Skeletal muscle tissue (tissue), 4 donors: ENCODE results near the gene RARA. TPM values are rescaled to one million over a fixed set of nuclear protein-coding genes. Genes with fewer than 3 reads are reported as not detected.
A peak's percentile ranks its signal among the peaks of the same experiment; 100 is the strongest.

ENCODE experiments used
- H3K27ac ChIP-seq: one replicate; pipeline ENCODE4 v1.7.0; 2013; ENCODE audit warnings: mild to moderate bottlenecking, low read depth, low read length, inconsistent platforms
- H3K27me3 ChIP-seq, 3 donors: one replicate each; pipeline ENCODE4 v1.7.0; 2013; ENCODE audit warnings: low read length in 3 of 3; ENCODE audit not compliant: control insufficient read depth in 3 of 3, insufficient read depth in 3 of 3
- H3K36me3 ChIP-seq, 3 donors: one replicate each; pipeline ENCODE4 v1.7.0; 2013; ENCODE audit warnings: low read length in 3 of 3; ENCODE audit not compliant: control insufficient read depth in 3 of 3, insufficient read depth in 3 of 3
- H3K4me1 ChIP-seq, 3 donors: one replicate each; pipeline ENCODE4 v1.7.0; 2013; ENCODE audit warnings: low read length in 3 of 3, mild to moderate bottlenecking in 3 of 3; ENCODE audit not compliant: control insufficient read depth in 3 of 3, insufficient read depth in 3 of 3
- H3K4me3 ChIP-seq, 3 donors: one replicate each; pipeline ENCODE4 v1.7.0; 2013; ENCODE audit warnings: low read length in 3 of 3
- H3K9ac ChIP-seq, 3 donors: one replicate each; pipeline ENCODE4 v1.7.0; 2013; ENCODE audit warnings: low read length in 3 of 3, mild to moderate bottlenecking in 3 of 3, moderate library complexity in 2 of 3, low read depth in 1 of 3
- H3K9me3 ChIP-seq, 3 donors: one replicate each; pipeline ENCODE4 v1.7.0; 2013; ENCODE audit warnings: low read length in 3 of 3; ENCODE audit not compliant: control insufficient read depth in 3 of 3
- total RNA-seq: library from RNA; depleted of rRNA; stranded (reverse); fragments of >200 nt; gene quantifications from one replicate; pipeline ENCODE4 v1.2.3, GENCODE V29; 2014
- donor health status: Osteomylitis.

Gene RARA
- total RNA-seq: 17.2 TPM

DNA sequence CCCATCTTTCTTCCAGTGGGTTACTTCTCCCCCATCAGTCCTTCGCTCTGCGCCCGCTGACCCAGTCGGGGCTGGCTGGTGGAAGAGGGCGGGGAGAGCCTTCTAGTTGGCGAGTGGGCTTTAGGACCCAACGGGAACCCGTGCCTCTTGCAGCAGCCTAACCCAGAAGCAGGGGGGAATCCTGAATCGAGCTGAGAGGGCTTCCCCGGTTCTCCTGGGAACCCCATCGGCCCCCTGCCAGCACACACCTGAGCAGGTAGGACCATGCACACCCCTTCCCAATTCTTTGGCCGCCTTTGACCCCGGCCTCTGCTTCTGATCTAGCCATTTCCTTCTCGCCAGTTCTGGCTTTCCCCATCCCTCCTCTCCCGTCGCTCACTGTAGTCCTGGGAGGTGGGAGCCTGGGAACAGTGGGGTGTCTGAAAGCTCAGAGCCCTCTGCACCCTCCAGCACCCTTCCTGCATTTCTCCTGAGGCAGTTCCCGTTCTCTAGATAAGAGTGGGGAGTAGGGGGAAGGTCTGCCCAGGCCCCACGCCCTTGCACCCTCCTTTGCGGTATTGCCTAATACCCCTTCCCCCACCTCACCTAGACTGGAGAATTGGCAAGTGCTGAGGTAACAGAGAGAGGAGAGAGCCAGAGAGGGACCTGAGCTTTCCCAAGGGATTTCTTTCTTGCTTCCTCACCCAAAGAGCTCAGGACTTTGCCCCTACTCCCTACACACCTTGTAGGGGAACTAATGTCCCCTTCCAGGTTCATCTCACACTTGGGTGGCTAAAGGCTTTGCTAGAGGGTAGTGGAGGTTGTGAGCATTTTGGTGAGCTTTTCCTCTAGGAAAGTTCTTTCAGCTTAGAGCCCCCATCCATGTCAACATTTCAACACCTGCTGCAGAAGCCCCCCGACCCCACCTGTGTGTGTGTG, at the start of gene RARA:
Gene RARA, plus strand, starts transcription at position 150 of the 918 bp plus-strand sequence. CDS start 22,039 bp downstream, outside the sequence.
- H3K9ac ChIP-seq: peak within 1 kb of the TSS; percentile 76 to 90 (median 77)

DNA sequence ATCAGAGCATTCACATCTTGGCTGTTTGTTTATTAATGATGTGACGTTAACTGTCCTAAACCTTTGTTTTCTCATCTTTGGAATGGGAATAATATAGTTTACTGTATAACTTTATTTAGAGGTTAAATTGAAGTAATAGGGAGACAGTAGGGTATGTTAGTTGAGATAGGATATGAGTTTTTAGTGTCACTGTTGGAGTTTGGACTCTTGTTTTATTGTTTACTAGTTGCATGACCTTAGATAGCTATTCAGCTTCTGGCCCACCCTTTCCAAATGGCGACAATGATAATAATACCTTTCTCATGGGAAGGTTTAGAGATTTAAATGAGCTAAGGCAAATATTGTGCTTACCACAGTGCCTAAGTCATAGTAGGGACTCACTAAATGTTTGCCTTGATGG, 49.5 kb upstream of the RARA start:
- Histone ChIP-seq H3K4me1 (no peaks in the 10 kb centered on the region), H3K9ac (no peak overlapping the region), H3K36me3 (peaks cover 19 to 42% (median 35%) of the 10 kb centered on the region in 3 donors), H3K9me3 (no peaks in the 10 kb centered on the region), H3K4me3 (no peak overlapping the region), H3K27ac (no peak overlapping the region), H3K27me3 (no peaks in the 10 kb centered on the region)

More for the DNA sequence above, at the start of gene RARA:
- no peaks in the 10 kb centered on the region for H3K36me3 ChIP-seq
- H3K4me1 ChIP-seq: peaks cover 77 to 88% (median 83%) of the 10 kb centered on the region in 3 donors
- no peaks in the 10 kb centered on the region for H3K9me3 ChIP-seq
- no peaks in the 10 kb centered on the region for H3K27me3 ChIP-seq
- peak within 1 kb of the TSS; percentile 99 for H3K27ac ChIP-seq
- H3K4me3 ChIP-seq: peak within 1 kb of the TSS; percentile 66 to 75 (median 71)

GRCh38 chr17:40260528-40260927, 48.5 kb upstream of the RARA start:
- Histone ChIP-seq H3K27ac (no peak overlapping the region), H3K4me3 (no peak overlapping the region), H3K9me3 (no peaks in the 10 kb centered on the region), H3K4me1 (no peaks in the 10 kb centered on the region), H3K9ac (no peak overlapping the region), H3K36me3 (peaks cover 27 to 51% (median 45%) of the 10 kb centered on the region in 3 donors), H3K27me3 (no peaks in the 10 kb centered on the region)

GRCh38 chr17:40264458-40265185, 44.4 kb upstream of the RARA start:
- H3K9me3 ChIP-seq: no peaks in the 10 kb centered on the region
- no peak overlapping the region for H3K9ac ChIP-seq

DNA sequence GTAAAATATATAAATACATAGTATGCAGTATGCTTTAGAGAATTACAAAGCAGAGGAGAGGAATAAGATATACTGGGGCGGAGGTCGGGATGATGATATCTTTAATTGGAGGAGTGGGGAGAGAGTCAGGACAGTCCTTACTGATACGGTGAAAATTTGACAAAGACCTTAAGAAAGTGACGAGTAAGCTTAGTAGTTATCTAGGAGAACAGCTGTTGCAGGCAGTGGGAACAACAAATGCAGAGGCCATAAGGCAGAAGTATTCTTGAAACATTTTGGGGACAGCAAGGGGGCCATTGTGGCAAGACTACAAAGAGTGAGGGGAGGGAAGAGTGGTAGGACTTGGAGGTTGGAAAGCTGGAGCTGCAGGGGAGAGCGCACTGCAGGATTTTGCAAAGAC, 43.6 kb upstream of the RARA start:
- H3K9me3 ChIP-seq: no peaks in the 10 kb centered on the region
- no peak overlapping the region for H3K4me3 ChIP-seq
- no peaks in the 10 kb centered on the region for H3K4me1 ChIP-seq
- H3K9ac ChIP-seq: no peak overlapping the region
- peaks cover 28 to 50% (median 42%) of the 10 kb centered on the region in 3 donors for H3K36me3 ChIP-seq
- H3K27me3 ChIP-seq: no peaks in the 10 kb centered on the region
- H3K27ac ChIP-seq: no peak overlapping the region

More at GRCh38 chr17:40264458-40265185, 44.4 kb upstream of the RARA start:
- Histone ChIP-seq H3K4me1 (no peaks in the 10 kb centered on the region), H3K4me3 (no peak overlapping the region), H3K27ac (no peak overlapping the region), H3K27me3 (no peaks in the 10 kb centered on the region), H3K36me3 (peaks cover 27 to 50% (median 46%) of the 10 kb centered on the region in 3 donors)

GRCh38 chr17:40266882-40267281, 42.1 kb upstream of the RARA start:
- Histone ChIP-seq H3K27ac (no peak overlapping the region), H3K36me3 (peaks cover 24 to 49% (median 36%) of the 10 kb centered on the region in 3 donors), H3K4me1 (no peaks in the 10 kb centered on the region), H3K27me3 (no peaks in the 10 kb centered on the region), H3K9me3 (no peaks in the 10 kb centered on the region), H3K9ac (no peak overlapping the region), H3K4me3 (no peak overlapping the region)

GRCh38 chr17:40268141-40268712, 40.8 kb upstream of the RARA start:
- Histone ChIP-seq H3K9me3 (no peaks in the 10 kb centered on the region), H3K27ac (no peak overlapping the region), H3K4me1 (no peaks in the 10 kb centered on the region), H3K9ac (no peak overlapping the region), H3K27me3 (no peaks in the 10 kb centered on the region), H3K4me3 (no peak overlapping the region), H3K36me3 (peaks cover 18 to 46% (median 33%) of the 10 kb centered on the region in 3 donors)

- no peaks in the 10 kb centered on the region for H3K27me3 ChIP-seq
- H3K9me3 ChIP-seq: no peaks in the 10 kb centered on the region
- no peak overlapping the region for H3K9ac ChIP-seq
- peaks cover 41 to 57% (median 42%) of the 10 kb centered on the region in 3 donors for H3K36me3 ChIP-seq
- H3K27ac ChIP-seq: no peak overlapping the region
- H3K4me3 ChIP-seq: no peak overlapping the region
- no peaks in the 10 kb centered on the region for H3K4me1 ChIP-seq
Observed at GRCh38 chr17:40278414-40278813, 30.6 kb upstream of the RARA start.

DNA sequence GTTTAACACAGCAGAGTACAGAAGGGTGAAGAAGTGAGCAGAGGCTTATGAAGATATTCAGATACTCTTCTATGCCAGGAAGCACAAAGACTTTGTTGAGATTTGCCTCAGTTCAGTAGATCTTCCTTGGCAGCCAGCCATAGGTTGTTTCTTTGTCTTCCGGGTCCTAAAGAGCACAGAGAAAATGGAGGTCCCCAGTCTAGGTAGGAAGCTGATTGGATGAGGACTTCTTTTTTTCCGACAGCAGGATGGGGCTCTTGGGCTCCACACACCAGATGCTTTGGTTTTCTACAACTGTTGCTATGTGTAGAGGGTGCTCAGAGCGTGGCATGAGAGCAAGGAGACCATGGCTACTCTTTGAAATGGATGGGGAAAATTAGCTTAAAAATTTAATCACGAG, 29.6 kb upstream of the RARA start:
- Histone ChIP-seq H3K4me1 (peaks cover 0 to 2% (median 0%) of the 10 kb centered on the region in 3 donors), H3K36me3 (peaks cover 36 to 49% (median 38%) of the 10 kb centered on the region in 3 donors), H3K27ac (no peak overlapping the region), H3K4me3 (no peak overlapping the region), H3K9me3 (no peaks in the 10 kb centered on the region), H3K27me3 (no peaks in the 10 kb centered on the region), H3K9ac (no peak overlapping the region)
